Measurements from ENCODE around the gene ST6GAL2. TPM values are rescaled to one million over a fixed set of nuclear protein-coding genes. Genes with fewer than 3 reads are reported as not detected.

ST6GAL2 gene
- total RNA-seq, 1 experiment from 2014 or later, result 11.4 TPM

- H3K9ac ChIP-seq (ENCODE audit: low read length), result no peak overlapping the region
- no peak overlapping the region for H3K4me3 ChIP-seq (ENCODE audit: low read length)
- intact Hi-C loops (cut with micrococcal nuclease), result no loop called here
- no TSS peak for BruUV-seq (replicated peaks)
- H3K9me2 ChIP-seq (replicated peaks; ENCODE audit: low read length), result no peaks in the 10 kb centered on the region
- ChIA-PET CTCF (no interaction called here), POLR2A (ENCODE audit: unreplicated experiment) (no interaction called here)
- no peak overlapping the region for H3K27ac ChIP-seq (ENCODE audit: low read length)
- no peaks in the 10 kb centered on the region for H3K27me3 ChIP-seq (ENCODE audit: low read length)
- H3K4me1 ChIP-seq (ENCODE audit: insufficient read depth, low read length), result no peaks in the 10 kb centered on the region
- H3F3A ChIP-seq (ENCODE audit: low read length, unreplicated experiment), result no peaks in the 10 kb centered on the region
- TF ChIP-seq EZH2 (IDR thresholded peaks at IDR 0.05; ENCODE audit: low read length, unreplicated experiment) (no peak), EZH2phosphoT487 (IDR thresholded peaks at IDR 0.05; ENCODE audit: borderline replicate concordance, low read length) (no peak)
- TF ChIP-seq, protein P1, sequence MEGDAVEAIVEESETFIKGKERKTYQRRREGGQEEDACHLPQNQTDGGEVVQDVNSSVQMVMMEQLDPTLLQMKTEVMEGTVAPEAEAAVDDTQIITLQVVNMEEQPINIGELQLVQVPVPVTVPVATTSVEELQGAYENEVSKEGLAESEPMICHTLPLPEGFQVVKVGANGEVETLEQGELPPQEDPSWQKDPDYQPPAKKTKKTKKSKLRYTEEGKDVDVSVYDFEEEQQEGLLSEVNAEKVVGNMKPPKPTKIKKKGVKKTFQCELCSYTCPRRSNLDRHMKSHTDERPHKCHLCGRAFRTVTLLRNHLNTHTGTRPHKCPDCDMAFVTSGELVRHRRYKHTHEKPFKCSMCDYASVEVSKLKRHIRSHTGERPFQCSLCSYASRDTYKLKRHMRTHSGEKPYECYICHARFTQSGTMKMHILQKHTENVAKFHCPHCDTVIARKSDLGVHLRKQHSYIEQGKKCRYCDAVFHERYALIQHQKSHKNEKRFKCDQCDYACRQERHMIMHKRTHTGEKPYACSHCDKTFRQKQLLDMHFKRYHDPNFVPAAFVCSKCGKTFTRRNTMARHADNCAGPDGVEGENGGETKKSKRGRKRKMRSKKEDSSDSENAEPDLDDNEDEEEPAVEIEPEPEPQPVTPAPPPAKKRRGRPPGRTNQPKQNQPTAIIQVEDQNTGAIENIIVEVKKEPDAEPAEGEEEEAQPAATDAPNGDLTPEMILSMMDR (conservative IDR thresholded peaks at IDR 0.05; ENCODE audit: low read depth, low read length), result no peak
- DNase-seq (no peak), ATAC-seq (no peak)
- no peaks in the 10 kb centered on the region for H4K20me1 ChIP-seq (ENCODE audit: low read length)
- no peak overlapping the region for H3K4me2 ChIP-seq (ENCODE audit: low read length)
- H3K36me3 ChIP-seq (ENCODE audit: low read depth, low read length), result no peaks in the 10 kb centered on the region; the same call in 1 of the 2 replicates
- H2AFZ ChIP-seq (ENCODE audit: low read length), result no peak overlapping the region
- H3K9me3 ChIP-seq (ENCODE audit: low read length), result no peaks in the 10 kb centered on the region
- no peaks in the 10 kb centered on the region for H3K79me2 ChIP-seq (ENCODE audit: low read length)
These were observed 55.8 kb downstream of the ST6GAL2 start for GRCh38 chr2:106830191-106830590.

- no peaks in the 10 kb centered on the region; the same call in 1 of the 2 replicates for H3K36me3 ChIP-seq (ENCODE audit: low read depth, low read length)
These were observed 57.8 kb downstream of the ST6GAL2 start for GRCh38 chr2:106828119-106828518.

GRCh38 chr2:106827158-106827557, 58.8 kb downstream of the ST6GAL2 start:
- Histone ChIP-seq H2AFZ (ENCODE audit: low read length) (no peak overlapping the region), H3K4me1 (ENCODE audit: insufficient read depth, low read length) (no peaks in the 10 kb centered on the region), H3K4me3 (ENCODE audit: low read length) (no peak overlapping the region), H3K4me2 (ENCODE audit: low read length) (no peak overlapping the region), H3F3A (ENCODE audit: low read length, unreplicated experiment) (no peaks in the 10 kb centered on the region), H3K27me3 (ENCODE audit: low read length) (no peaks in the 10 kb centered on the region), H3K27ac (ENCODE audit: low read length) (no peak overlapping the region), H3K36me3 (ENCODE audit: low read depth, low read length) (no peaks in the 10 kb centered on the region; the same call in 1 of the 2 replicates), H4K20me1 (ENCODE audit: low read length) (no peaks in the 10 kb centered on the region), H3K79me2 (ENCODE audit: low read length) (no peaks in the 10 kb centered on the region), H3K9me2 (replicated peaks; ENCODE audit: low read length) (no peaks in the 10 kb centered on the region), H3K9me3 (ENCODE audit: low read length) (no peaks in the 10 kb centered on the region), H3K9ac (ENCODE audit: low read length) (no peak overlapping the region)
- ChIA-PET CTCF (no interaction called here), POLR2A (ENCODE audit: unreplicated experiment) (no interaction called here)
- DNase-seq, result peak; percentile 19
- no TSS peak for BruUV-seq (replicated peaks)
- no peak for ATAC-seq
- TF ChIP-seq EZH2 (IDR thresholded peaks at IDR 0.05; ENCODE audit: low read length, unreplicated experiment) (no peak), EZH2phosphoT487 (IDR thresholded peaks at IDR 0.05; ENCODE audit: borderline replicate concordance, low read length) (no peak)
- TF ChIP-seq, protein P1 (conservative IDR thresholded peaks at IDR 0.05; ENCODE audit: low read depth, low read length), result no peak
- intact Hi-C loops (cut with micrococcal nuclease), result no loop called here

More at GRCh38 chr2:106828119-106828518, 57.8 kb downstream of the ST6GAL2 start:
- Histone ChIP-seq H4K20me1 (ENCODE audit: low read length) (no peaks in the 10 kb centered on the region), H3K9me3 (ENCODE audit: low read length) (no peaks in the 10 kb centered on the region), H3K9me2 (replicated peaks; ENCODE audit: low read length) (no peaks in the 10 kb centered on the region), H3K4me2 (ENCODE audit: low read length) (no peak overlapping the region), H2AFZ (ENCODE audit: low read length) (no peak overlapping the region), H3K79me2 (ENCODE audit: low read length) (no peaks in the 10 kb centered on the region), H3K4me1 (ENCODE audit: insufficient read depth, low read length) (no peaks in the 10 kb centered on the region), H3K4me3 (ENCODE audit: low read length) (no peak overlapping the region), H3K9ac (ENCODE audit: low read length) (no peak overlapping the region), H3K27me3 (ENCODE audit: low read length) (no peaks in the 10 kb centered on the region), H3F3A (ENCODE audit: low read length, unreplicated experiment) (no peaks in the 10 kb centered on the region), H3K27ac (ENCODE audit: low read length) (no peak overlapping the region)
- CTCF ChIA-PET, result no interaction called here
- POLR2A ChIA-PET (ENCODE audit: unreplicated experiment), result no interaction called here
- intact Hi-C loops (cut with micrococcal nuclease), result no loop called here
- no TSS peak for BruUV-seq (replicated peaks)
- DNase-seq (no peak), ATAC-seq (no peak)
- TF ChIP-seq, protein P1 (conservative IDR thresholded peaks at IDR 0.05; ENCODE audit: low read depth, low read length), result no peak
- no peak for TF ChIP-seq EZH2phosphoT487 (IDR thresholded peaks at IDR 0.05; ENCODE audit: borderline replicate concordance, low read length)
- TF ChIP-seq EZH2 (IDR thresholded peaks at IDR 0.05; ENCODE audit: low read length, unreplicated experiment), result no peak

Measured in PC-3 (cell line).